OCI-LY3 (cell line): ENCODE measurements around the gene GNAI2.

Experiments
- H2AFZ ChIP-seq: fragments of 200-600, 300-600 bp; shearing (Covaris generic); 2 replicates; pipeline ENCODE4 v1.6.0; 2014; ENCODE audit warnings: antibody characterized with exemption, low read depth, low read length
- H3K27ac ChIP-seq: fragments of 200-600, 300-600 bp; sonication (generic); 2 replicates; pipeline ENCODE4 v1.5.1; 2014; ENCODE audit warnings: mild to moderate bottlenecking, low read length, moderate library complexity, mixed read lengths
- H3K27me3 ChIP-seq: fragments of 200-600, 300-600 bp; sonication (generic); 2 replicates; pipeline ENCODE4 v1.6.1; 2014; ENCODE audit warnings: low read depth, low read length, mixed read lengths
- H3K36me3 ChIP-seq: fragments of 200-600, 300-600 bp; sonication (generic); replicated peaks from 2 replicates; pipeline ENCODE3; 2014; ENCODE audit warnings: low read depth, low read length, mixed read lengths
- H3K4me1 ChIP-seq: fragments of 300-600, 200-600 bp; sonication (generic); 2 replicates; pipeline ENCODE4 v1.6.1; 2014; ENCODE audit warnings: low read length, mixed read lengths
- H3K4me2 ChIP-seq: fragments of 200-600, 300-600 bp; sonication (generic); 2 replicates; pipeline ENCODE4 v1.6.1; 2014; ENCODE audit warnings: low read length, mixed read lengths
- H3K4me3 ChIP-seq: fragments of 300-600, 200-600 bp; sonication (generic); 2 replicates; pipeline ENCODE4 v1.5.1; 2014; ENCODE audit warnings: antibody characterized with exemption, mild to moderate bottlenecking, low read length, moderate library complexity
- H3K79me2 ChIP-seq: fragments of 300-600, 200-600 bp; shearing (Covaris generic); 2 replicates; pipeline ENCODE4 v1.6.1; 2014; ENCODE audit warnings: mild to moderate bottlenecking, low read length, mixed read lengths
- H3K9ac ChIP-seq: fragments of 300-600, 200-600 bp; shearing (Covaris generic); 2 replicates; pipeline ENCODE4 v1.6.0; 2014; ENCODE audit warnings: mild to moderate bottlenecking, low read length, moderate library complexity
- H3K9me3 ChIP-seq: fragments of 200-600, 300-600 bp; shearing (Covaris generic); 2 replicates; pipeline ENCODE4 v1.6.1; 2014; ENCODE audit warnings: low read length, mixed read lengths; ENCODE audit not compliant: insufficient read depth
- H4K20me1 ChIP-seq: fragments of 200-600, 300-600 bp; sonication (generic); 2 replicates; pipeline ENCODE4 v1.6.1; 2016; ENCODE audit warnings: low read length, mixed read lengths; ENCODE audit not compliant: insufficient read depth
- EZH2phosphoT487 ChIP-seq: fragments of 200-600 bp; shearing (Covaris generic); IDR thresholded peaks from 2 replicates; pipeline ENCODE4 v1.6.1; 2018; ENCODE audit warnings: antibody characterized with exemption, mixed run types, low read depth
- TF ChIP-seq, protein P1 (sequence below): fragments of 200-600, 300-600 bp; sonication (generic); IDR thresholded peaks from 2 replicates; pipeline ENCODE4 v1.5.1; 2014; ENCODE audit warnings: antibody characterized with exemption, low read length, low read depth

GNAI2 gene

DNA sequence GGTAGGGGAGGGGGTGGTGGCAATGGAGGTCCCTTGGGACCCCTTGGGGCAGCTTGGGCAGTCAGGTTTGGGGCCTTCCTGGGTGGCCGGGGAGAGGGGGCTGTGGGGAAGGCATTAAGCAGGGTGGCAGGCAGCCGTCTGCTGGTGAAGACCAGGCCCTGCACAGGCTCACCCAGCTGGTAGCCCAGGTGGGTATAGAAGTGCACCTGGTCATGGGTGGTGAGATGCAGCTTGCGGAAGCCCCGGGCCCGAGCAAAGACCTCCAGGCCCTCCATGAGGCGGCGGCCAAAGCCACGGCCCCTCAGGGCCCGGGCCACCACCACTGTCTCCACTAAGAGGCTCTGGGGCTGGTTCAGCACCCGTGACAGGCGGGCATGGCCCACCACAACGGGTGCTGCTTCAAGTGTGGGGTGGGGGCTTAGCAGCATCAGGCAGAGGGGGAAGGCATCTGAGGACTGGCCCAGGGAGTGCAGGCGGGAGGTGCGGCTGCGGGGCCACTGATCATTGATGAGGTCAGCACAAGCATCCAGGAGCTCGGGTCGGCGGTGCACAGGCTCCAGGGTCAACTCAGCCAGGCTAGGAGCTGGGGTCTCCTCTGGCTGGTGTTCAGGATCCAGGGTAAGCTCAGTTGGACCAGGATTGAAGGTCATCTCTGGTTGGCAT is 60.8 kb downstream of the GNAI2 start:
- Histone ChIP-seq H3K4me3 (no peak overlapping the region), H3K79me2 (peaks cover 11% of the 10 kb centered on the region), H3K4me1 (peaks cover 22% of the 10 kb centered on the region), H3K27ac (no peak overlapping the region), H3K4me2 (no peak overlapping the region), H3K27me3 (no peaks in the 10 kb centered on the region), H3K36me3 (no peaks in the 10 kb centered on the region), H3K9ac (no peak overlapping the region), H4K20me1 (no peaks in the 10 kb centered on the region), H2AFZ (no peak overlapping the region), H3K9me3 (no peaks in the 10 kb centered on the region)
- TF ChIP-seq, protein P1, sequence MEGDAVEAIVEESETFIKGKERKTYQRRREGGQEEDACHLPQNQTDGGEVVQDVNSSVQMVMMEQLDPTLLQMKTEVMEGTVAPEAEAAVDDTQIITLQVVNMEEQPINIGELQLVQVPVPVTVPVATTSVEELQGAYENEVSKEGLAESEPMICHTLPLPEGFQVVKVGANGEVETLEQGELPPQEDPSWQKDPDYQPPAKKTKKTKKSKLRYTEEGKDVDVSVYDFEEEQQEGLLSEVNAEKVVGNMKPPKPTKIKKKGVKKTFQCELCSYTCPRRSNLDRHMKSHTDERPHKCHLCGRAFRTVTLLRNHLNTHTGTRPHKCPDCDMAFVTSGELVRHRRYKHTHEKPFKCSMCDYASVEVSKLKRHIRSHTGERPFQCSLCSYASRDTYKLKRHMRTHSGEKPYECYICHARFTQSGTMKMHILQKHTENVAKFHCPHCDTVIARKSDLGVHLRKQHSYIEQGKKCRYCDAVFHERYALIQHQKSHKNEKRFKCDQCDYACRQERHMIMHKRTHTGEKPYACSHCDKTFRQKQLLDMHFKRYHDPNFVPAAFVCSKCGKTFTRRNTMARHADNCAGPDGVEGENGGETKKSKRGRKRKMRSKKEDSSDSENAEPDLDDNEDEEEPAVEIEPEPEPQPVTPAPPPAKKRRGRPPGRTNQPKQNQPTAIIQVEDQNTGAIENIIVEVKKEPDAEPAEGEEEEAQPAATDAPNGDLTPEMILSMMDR: no peak
- no peak for TF ChIP-seq EZH2phosphoT487

DNA sequence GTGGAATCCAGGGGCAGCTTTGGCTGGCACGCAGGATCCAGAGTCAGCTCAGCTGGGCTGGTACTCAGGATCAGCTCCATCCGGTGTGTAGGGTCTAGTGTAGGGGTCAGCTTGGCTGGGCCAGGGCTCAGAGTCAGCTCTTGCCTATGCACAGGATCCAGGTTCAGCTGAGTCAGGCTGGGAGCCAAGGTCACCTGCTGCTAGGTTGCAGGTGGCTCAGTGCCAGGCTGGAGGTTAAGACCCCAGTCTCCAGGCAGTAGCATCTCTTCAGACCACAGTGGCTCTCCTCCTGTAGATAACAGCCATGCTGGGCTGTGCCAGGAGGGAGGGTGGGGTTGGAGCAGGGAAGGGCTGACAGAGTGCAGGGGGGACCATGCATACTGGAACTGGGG is 61.4 kb downstream of the GNAI2 start:
- no peak overlapping the region for H3K4me2 ChIP-seq
- no peaks in the 10 kb centered on the region for H3K9me3 ChIP-seq
- H3K4me1 ChIP-seq: peaks cover 22% of the 10 kb centered on the region
- 0 out of 2 replicates have a peak, but pooled peaks cover 7% of the 10 kb centered on the region for H3K79me2 ChIP-seq
- TF ChIP-seq, protein P1: no peak
- H3K4me3 ChIP-seq: no peak overlapping the region
- H3K9ac ChIP-seq: no peak overlapping the region
- no peak overlapping the region for H3K27ac ChIP-seq
- no peak overlapping the region for H2AFZ ChIP-seq
- no peaks in the 10 kb centered on the region for H3K27me3 ChIP-seq
- H4K20me1 ChIP-seq: no peaks in the 10 kb centered on the region
- H3K36me3 ChIP-seq: no peaks in the 10 kb centered on the region

DNA sequence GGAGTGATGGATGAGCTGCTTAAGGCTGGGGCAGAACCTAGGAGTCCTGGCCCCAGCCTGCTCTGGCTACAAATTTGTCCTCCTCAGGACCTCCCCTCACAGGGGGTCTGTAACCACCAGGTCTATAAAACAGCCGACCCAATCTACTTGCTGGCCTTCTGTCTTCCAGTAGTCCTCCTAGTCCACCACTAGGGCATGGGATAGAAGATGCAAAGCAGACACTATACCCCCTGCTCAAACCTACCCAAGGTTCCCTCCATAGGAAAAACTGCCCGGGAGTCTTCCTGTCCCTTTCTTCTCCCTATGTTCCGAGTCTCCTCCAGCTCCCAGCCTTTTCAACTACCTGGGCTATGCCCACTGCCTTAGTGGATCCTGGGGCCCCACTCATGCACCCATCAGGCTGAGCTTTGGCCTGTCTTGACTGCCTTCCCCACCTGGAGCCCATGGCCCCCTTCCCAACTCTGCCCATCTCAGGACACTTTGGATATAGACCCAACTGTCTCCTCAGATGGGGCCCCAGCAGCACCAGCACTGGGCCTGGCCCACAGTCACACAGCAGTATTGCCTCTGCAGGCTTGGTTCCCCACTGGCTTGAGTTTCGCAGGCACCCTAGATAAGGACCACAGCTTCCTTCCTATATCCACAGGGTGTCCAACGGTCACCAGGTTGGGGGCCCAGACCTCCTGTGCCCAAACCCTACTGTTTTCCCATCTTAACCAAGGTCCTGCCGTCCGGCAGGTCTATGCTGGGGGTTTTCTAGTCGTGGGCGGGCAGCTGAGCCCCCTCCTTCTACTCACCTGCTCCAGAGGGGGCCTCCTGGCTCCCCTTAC is 62.1 kb downstream of the GNAI2 start:
- Histone ChIP-seq H2AFZ (no peak overlapping the region), H3K9me3 (no peaks in the 10 kb centered on the region), H3K27me3 (no peaks in the 10 kb centered on the region), H3K27ac (peak overlapping the region; percentile 69; the same call in 1 of the 2 replicates), H3K4me2 (peak overlapping the region; percentile 87), H3K79me2 (0 out of 2 replicates have a peak, but pooled peaks cover 7% of the 10 kb centered on the region), H4K20me1 (no peaks in the 10 kb centered on the region), H3K9ac (peak overlapping the region; percentile 87), H3K36me3 (no peaks in the 10 kb centered on the region), H3K4me1 (peaks cover 17% of the 10 kb centered on the region), H3K4me3 (peak overlapping the region; percentile 84)
- no peak for TF ChIP-seq EZH2phosphoT487
- TF ChIP-seq, protein P1: no peak

DNA sequence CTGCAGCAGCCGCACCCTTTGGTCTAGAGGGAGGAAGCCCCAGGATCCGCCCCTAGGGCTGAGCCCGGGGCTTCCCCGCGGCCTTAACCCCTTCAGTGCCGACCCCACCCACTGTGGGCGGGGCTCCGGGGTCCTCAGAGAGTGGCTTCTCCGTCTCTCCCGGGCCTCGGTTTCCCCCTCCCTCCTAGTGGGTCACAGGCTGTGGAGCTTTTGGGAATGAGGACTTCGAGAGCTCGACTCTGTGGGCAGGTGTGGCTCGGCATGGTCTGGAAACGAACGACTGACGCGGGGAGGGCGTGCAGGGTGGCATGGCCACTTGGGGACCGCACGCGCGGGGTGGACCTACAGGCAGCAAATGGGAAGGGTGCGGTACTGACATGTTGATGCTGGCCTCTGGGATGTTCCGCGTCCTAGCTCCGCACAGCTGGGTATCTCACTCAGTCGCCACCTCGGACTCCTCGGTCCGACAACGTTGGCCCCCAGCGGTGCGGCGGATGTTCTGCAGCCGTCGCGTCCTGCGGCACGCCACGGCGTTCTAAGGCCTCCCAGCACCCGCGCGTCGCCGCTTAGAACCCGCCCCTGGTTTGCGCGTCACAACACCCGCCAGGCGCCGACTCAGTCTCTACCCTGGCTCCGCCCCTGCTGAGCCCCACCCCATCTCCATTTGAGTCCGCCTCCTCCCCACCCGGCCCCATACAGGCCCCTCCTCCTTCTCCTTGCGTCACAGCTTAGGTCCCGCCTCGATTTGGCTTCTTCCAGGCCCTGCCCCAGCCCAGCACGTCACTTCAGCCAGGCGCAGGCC is 63.0 kb downstream of the GNAI2 start, which contains the start of the genes HYAL3 and NAA80:
Gene HYAL3 (minus strand): TSS at position 570 of the 802 bp plus-strand sequence. CDS start 3,803 bp downstream, outside the sequence.
Gene NAA80 (minus strand): TSS at position 570 of the 802 bp plus-strand sequence. CDS start 1,942 bp downstream, outside the sequence.
- Histone ChIP-seq H3K4me3 (peak within 1 kb of the TSS; percentile 84), H2AFZ (peak within 1 kb of the TSS; percentile 77), H3K4me1 (peaks cover 16% of the 10 kb centered on the region), H3K9ac (peak within 1 kb of the TSS; percentile 87), H3K79me2 (0 out of 2 replicates have a peak, but pooled peaks cover 7% of the 10 kb centered on the region), H3K27ac (peak within 1 kb of the TSS; percentile 69), H3K9me3 (no peaks in the 10 kb centered on the region), H3K27me3 (no peaks in the 10 kb centered on the region), H4K20me1 (no peaks in the 10 kb centered on the region), H3K4me2 (peak within 1 kb of the TSS; percentile 87), H3K36me3 (no peaks in the 10 kb centered on the region)
- TF ChIP-seq, protein P1: peak; percentile 47
- no peak for TF ChIP-seq EZH2phosphoT487
